GM12891 (cell line): ENCODE results near the gene PADI3.

Experiments
- PAX5 ChIP-seq: IDR thresholded peaks from 2 replicates; pipeline ENCODE4 v1.6.1; 2011; ENCODE audit warnings: low read length, moderate library complexity, mild to moderate bottlenecking; ENCODE audit not compliant: insufficient read depth, severe bottlenecking
- POLR2A ChIP-seq: IDR thresholded peaks from 2 replicates; pipeline ENCODE4 v1.6.1; 2011; ENCODE audit warnings: low read depth, low read length, control low read depth
- POLR2AphosphoS5 ChIP-seq: IDR thresholded peaks from 2 replicates; pipeline ENCODE4 v1.6.1; 2011; ENCODE audit warnings: low read depth, low read length, control low read depth
- POU2F2 ChIP-seq: IDR thresholded peaks from 2 replicates; pipeline ENCODE4 v1.6.1; 2011; ENCODE audit warnings: low read depth, mild to moderate bottlenecking, control low read depth, low read length, moderate library complexity
- SPI1 ChIP-seq: IDR thresholded peaks from 2 replicates; pipeline ENCODE4 v1.6.1; 2011; ENCODE audit warnings: low read depth, low read length, control low read depth
- TAF1 ChIP-seq: IDR thresholded peaks from 2 replicates; pipeline ENCODE4 v1.6.1; 2011; ENCODE audit warnings: low read depth, low read length, control low read depth

- no peak for TF ChIP-seq POLR2A
- no peak for TF ChIP-seq POU2F2
- no peak for TF ChIP-seq POLR2AphosphoS5
- TF ChIP-seq TAF1 = no peak
- TF ChIP-seq SPI1 = no peak
- no peak for TF ChIP-seq PAX5
These were observed 59.7 kb downstream of the PADI3 start for GRCh38 chr1:17308593-17308992.
